Mesendoderm (in vitro differentiated cells): ENCODE results near the gene HAP1.

Source experiments
- DNase-seq: peaks from one replicate; pipeline ENCODE4 v3.0.0; 2013
- H2AK5ac ChIP-seq: 2 replicates; pipeline ENCODE4 v1.6.1; 2013; ENCODE audit warnings: low read length, inconsistent platforms
- H2BK120ac ChIP-seq: 2 replicates; pipeline ENCODE4 v1.6.1; 2013; ENCODE audit warnings: low read depth, mild to moderate bottlenecking, low read length, moderate library complexity, mixed read lengths
- H2BK15ac ChIP-seq: replicated peaks from 2 replicates; pipeline ENCODE4 v1.6.1; 2013; ENCODE audit warnings: low read depth, mild to moderate bottlenecking, moderate library complexity
- H2BK5ac ChIP-seq: 2 replicates; pipeline ENCODE4 v1.6.1; 2013; ENCODE audit warnings: low read length, inconsistent platforms
- H3K18ac ChIP-seq: 2 replicates; pipeline ENCODE4 v1.6.1; 2013; ENCODE audit warnings: mild to moderate bottlenecking, low read length, mixed read lengths
- H3K23ac ChIP-seq: one replicate; pipeline ENCODE4 v1.6.1; 2013; ENCODE audit warnings: low read length
- H3K27ac ChIP-seq: 2 replicates; pipeline ENCODE4 v1.5.1; 2013; ENCODE audit warnings: low read depth, mild to moderate bottlenecking, inconsistent platforms, low read length, moderate library complexity
- H3K27me3 ChIP-seq: 2 replicates; pipeline ENCODE4 v1.6.1; 2013; ENCODE audit warnings: low read length, control low read depth, mild to moderate bottlenecking, inconsistent platforms; ENCODE audit not compliant: insufficient read depth, poor library complexity
- H3K36me3 ChIP-seq: 2 replicates; pipeline ENCODE4 v1.6.1; 2013; ENCODE audit warnings: low read length, inconsistent platforms; ENCODE audit not compliant: control insufficient read depth, insufficient read depth
- H3K4ac ChIP-seq: one replicate; pipeline ENCODE4 v1.6.1; 2013; ENCODE audit warnings: low read depth, mild to moderate bottlenecking, low read length, moderate library complexity
- H3K4me1 ChIP-seq: 2 replicates; pipeline ENCODE4 v1.6.1; 2013; ENCODE audit warnings: low read depth, low read length, inconsistent platforms; ENCODE audit not compliant: control insufficient read depth
- H3K4me2 ChIP-seq: 2 replicates; pipeline ENCODE4 v1.6.1; 2013; ENCODE audit warnings: low read length
- H3K4me3 ChIP-seq: 2 replicates; pipeline ENCODE4 v1.5.1; 2013; ENCODE audit warnings: mild to moderate bottlenecking, low read length
- H3K56ac ChIP-seq: one replicate; pipeline ENCODE4 v1.6.1; 2013; ENCODE audit warnings: low read length
- H3K79me1 ChIP-seq: 2 replicates; pipeline ENCODE4 v1.6.1; 2013; ENCODE audit warnings: low read length, inconsistent platforms
- H3K79me2 ChIP-seq: 2 replicates; pipeline ENCODE4 v1.6.1; 2013; ENCODE audit warnings: mild to moderate bottlenecking, low read length; ENCODE audit not compliant: control insufficient read depth, insufficient read depth
- H3K9ac ChIP-seq: 2 replicates; pipeline ENCODE4 v1.6.1; 2013; ENCODE audit warnings: low read length, inconsistent platforms
- H4K5ac ChIP-seq: one replicate; pipeline ENCODE4 v1.6.1; 2013; ENCODE audit warnings: low read length
- H4K8ac ChIP-seq: one replicate; pipeline ENCODE4 v1.6.1; 2013; ENCODE audit warnings: low read depth, mild to moderate bottlenecking, control low read depth, low read length, moderate library complexity
- WGBS: extraction: QIAGEN DNeasy Blood & Tissue Kit; methylation state at CpG from one replicate; pipeline ENCODE4 v1.1.7; 2013; ENCODE audit warnings: low lambda C conversion rate, missing lambda C conversion rate; ENCODE audit not compliant: insufficient coverage; ENCODE audit errors: extremely low coverage; 5-methylcytosine and 5-hydroxymethylcytosine counted together

Gene HAP1

DNA sequence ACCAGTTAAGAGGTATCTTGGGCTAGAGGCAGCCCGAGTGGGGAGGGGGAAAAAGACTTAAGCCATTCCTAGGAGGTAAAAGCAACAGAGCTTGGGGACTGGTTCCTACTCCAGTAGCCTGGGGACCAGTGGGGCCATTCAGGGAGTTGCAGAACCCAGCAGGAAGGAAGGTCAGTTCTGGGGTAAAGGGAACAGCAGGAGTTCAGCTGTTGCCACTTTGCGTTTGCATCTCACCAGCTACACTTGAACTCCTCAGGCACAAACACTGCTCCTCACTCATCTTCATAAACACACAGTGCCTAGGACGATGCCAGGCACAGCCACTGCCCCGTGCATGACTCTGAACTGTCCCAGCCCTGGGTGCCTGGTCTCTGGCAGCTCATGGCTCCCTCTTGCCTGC lies 4.0 kb downstream of the HAP1 start:
- Histone ChIP-seq H3K23ac (no peak overlapping the region), H3K18ac (no peak overlapping the region), H3K4me2 (no peak overlapping the region), H3K79me2 (no peaks in the 10 kb centered on the region), H3K27me3 (peaks cover 9% of the 10 kb centered on the region), H3K4me1 (no peaks in the 10 kb centered on the region), H4K5ac (no peak overlapping the region), H2AK5ac (no peak overlapping the region), H3K4me3 (no peak overlapping the region), H2BK5ac (no peak overlapping the region), H3K9ac (no peak overlapping the region), H2BK15ac (no peak overlapping the region), H2BK120ac (no peak overlapping the region), H3K36me3 (no peaks in the 10 kb centered on the region), H4K8ac (no peak overlapping the region), H3K56ac (no peak overlapping the region), H3K4ac (no peak overlapping the region), H3K27ac (no peak overlapping the region), H3K79me1 (no peaks in the 10 kb centered on the region)
- DNase-seq = no peak
- WGBS = no CpG with 5 or more reads among the region's 4 CpGs

- Histone ChIP-seq H2AK5ac (no peak overlapping the region), H3K4me1 (no peaks in the 10 kb centered on the region), H3K79me1 (no peaks in the 10 kb centered on the region), H3K56ac (no peak overlapping the region), H2BK15ac (no peak overlapping the region), H3K79me2 (no peaks in the 10 kb centered on the region), H3K36me3 (no peaks in the 10 kb centered on the region), H4K8ac (no peak overlapping the region), H3K27me3 (no peaks in the 10 kb centered on the region), H4K5ac (no peak overlapping the region), H3K27ac (no peak overlapping the region), H3K9ac (no peak overlapping the region), H2BK120ac (no peak overlapping the region), H3K18ac (no peak overlapping the region), H3K4me2 (no peak overlapping the region), H3K4ac (no peak overlapping the region), H3K23ac (no peak overlapping the region), H2BK5ac (no peak overlapping the region), H3K4me3 (no peak overlapping the region)
- no CpG with 5 or more reads among the region's 12 CpGs for WGBS
- DNase-seq = no peak
Observed at GRCh38 chr17:41728056-41728455, 6.4 kb downstream of the HAP1 start.

GRCh38 chr17:41725134-41725533 lies 9.3 kb downstream of the HAP1 start:
- no CpG with 5 or more reads among the region's 5 CpGs for WGBS
- Histone ChIP-seq H3K4me3 (no peak overlapping the region), H3K79me1 (no peaks in the 10 kb centered on the region), H3K4me1 (no peaks in the 10 kb centered on the region), H3K4me2 (no peak overlapping the region), H2AK5ac (no peak overlapping the region), H4K8ac (no peak overlapping the region), H3K18ac (no peak overlapping the region), H3K36me3 (no peaks in the 10 kb centered on the region), H3K4ac (no peak overlapping the region), H3K79me2 (no peaks in the 10 kb centered on the region), H3K56ac (no peak overlapping the region), H3K27me3 (no peaks in the 10 kb centered on the region), H2BK5ac (no peak overlapping the region), H2BK15ac (no peak overlapping the region), H4K5ac (no peak overlapping the region), H3K27ac (no peak overlapping the region), H3K9ac (no peak overlapping the region), H2BK120ac (no peak overlapping the region), H3K23ac (no peak overlapping the region)
- DNase-seq = no peak

GRCh38 chr17:41724476-41725050 lies 9.9 kb downstream of the HAP1 start:
- no peak overlapping the region for H3K4ac ChIP-seq
- no CpG with 5 or more reads among the region's 17 CpGs for WGBS
- no peaks in the 10 kb centered on the region for H3K27me3 ChIP-seq
- H4K8ac ChIP-seq = no peak overlapping the region
- H2BK15ac ChIP-seq = no peak overlapping the region
- no peak overlapping the region for H2AK5ac ChIP-seq
- no peak overlapping the region for H2BK120ac ChIP-seq
- H3K4me1 ChIP-seq = no peaks in the 10 kb centered on the region
- H3K79me1 ChIP-seq = no peaks in the 10 kb centered on the region
- H2BK5ac ChIP-seq = no peak overlapping the region
- H4K5ac ChIP-seq = no peak overlapping the region
- no peak overlapping the region for H3K56ac ChIP-seq
- no peak overlapping the region for H3K18ac ChIP-seq
- H3K23ac ChIP-seq = no peak overlapping the region
- H3K27ac ChIP-seq = no peak overlapping the region
- no peaks in the 10 kb centered on the region for H3K79me2 ChIP-seq
- no peak for DNase-seq
- H3K4me2 ChIP-seq = no peak overlapping the region
- no peaks in the 10 kb centered on the region for H3K36me3 ChIP-seq
- H3K4me3 ChIP-seq = no peak overlapping the region
- no peak overlapping the region for H3K9ac ChIP-seq

- Histone ChIP-seq H2BK5ac (no peak overlapping the region), H3K9ac (no peak overlapping the region), H3K4ac (no peak overlapping the region), H3K27ac (no peak overlapping the region), H4K8ac (no peak overlapping the region), H2BK120ac (no peak overlapping the region), H2AK5ac (no peak overlapping the region), H3K56ac (no peak overlapping the region), H3K4me2 (no peak overlapping the region), H2BK15ac (no peak overlapping the region), H4K5ac (no peak overlapping the region), H3K18ac (no peak overlapping the region), H3K4me3 (no peak overlapping the region), H3K23ac (no peak overlapping the region), H3K79me1 (no peaks in the 10 kb centered on the region), H3K4me1 (no peaks in the 10 kb centered on the region), H3K36me3 (no peaks in the 10 kb centered on the region), H3K27me3 (no peaks in the 10 kb centered on the region), H3K79me2 (no peaks in the 10 kb centered on the region)
- no CpG with 5 or more reads among the region's 12 CpGs for WGBS
- no peak for DNase-seq
Observed at GRCh38 chr17:41723801-41724475, 10.5 kb downstream of the HAP1 start.

DNA sequence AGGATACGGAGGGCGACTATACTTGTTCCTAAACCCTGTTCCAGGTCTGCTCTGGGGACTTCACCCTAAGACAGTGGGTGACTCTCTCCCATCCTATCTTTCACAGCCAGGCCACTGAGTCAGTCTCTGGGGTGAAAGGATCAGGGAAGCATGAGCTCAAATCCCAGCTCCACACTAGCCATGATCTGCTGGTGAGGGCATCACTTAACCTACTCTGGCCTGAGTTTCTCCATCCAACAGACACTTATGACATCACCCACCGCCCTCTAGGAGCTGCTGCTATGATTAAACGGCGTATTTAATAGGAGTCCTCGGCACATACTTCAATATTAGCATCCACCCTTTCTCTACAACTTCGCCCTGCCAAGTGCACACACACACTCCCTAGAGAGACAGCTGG lies 12.2 kb downstream of the HAP1 start:
- no peak for DNase-seq
- no peaks in the 10 kb centered on the region for H3K79me2 ChIP-seq
- H3K56ac ChIP-seq = no peak overlapping the region
- H3K4me1 ChIP-seq = no peaks in the 10 kb centered on the region
- no CpG with 5 or more reads among the region's 7 CpGs for WGBS
- H2BK15ac ChIP-seq = no peak overlapping the region
- no peaks in the 10 kb centered on the region for H3K79me1 ChIP-seq
- no peaks in the 10 kb centered on the region for H3K36me3 ChIP-seq
- H3K4me2 ChIP-seq = no peak overlapping the region
- no peak overlapping the region for H3K27ac ChIP-seq
- H2BK120ac ChIP-seq = no peak overlapping the region
- no peaks in the 10 kb centered on the region for H3K27me3 ChIP-seq
- no peak overlapping the region for H2BK5ac ChIP-seq
- H3K9ac ChIP-seq = no peak overlapping the region
- H4K5ac ChIP-seq = no peak overlapping the region
- H2AK5ac ChIP-seq = no peak overlapping the region
- no peak overlapping the region for H3K4me3 ChIP-seq
- H3K18ac ChIP-seq = no peak overlapping the region
- no peak overlapping the region for H3K4ac ChIP-seq
- H3K23ac ChIP-seq = no peak overlapping the region
- H4K8ac ChIP-seq = no peak overlapping the region
